Stimulated activated CD4-positive, alpha-beta T cell treated with anti-CD3 and anti-CD28 coated beads, Interleukin-15, amount 100 ng/mL, for 24 hours (primary cell): ENCODE results near the gene FBXL4.

Source experiments
- DNase-seq: peaks from one replicate; pipeline ENCODE4 v3.0.0-alpha.2; 2020

FBXL4 gene

GRCh38 chr6:98836962-98837944 is 110.5 kb downstream of the FBXL4 start:
- DNase-seq, result no peak

DNA sequence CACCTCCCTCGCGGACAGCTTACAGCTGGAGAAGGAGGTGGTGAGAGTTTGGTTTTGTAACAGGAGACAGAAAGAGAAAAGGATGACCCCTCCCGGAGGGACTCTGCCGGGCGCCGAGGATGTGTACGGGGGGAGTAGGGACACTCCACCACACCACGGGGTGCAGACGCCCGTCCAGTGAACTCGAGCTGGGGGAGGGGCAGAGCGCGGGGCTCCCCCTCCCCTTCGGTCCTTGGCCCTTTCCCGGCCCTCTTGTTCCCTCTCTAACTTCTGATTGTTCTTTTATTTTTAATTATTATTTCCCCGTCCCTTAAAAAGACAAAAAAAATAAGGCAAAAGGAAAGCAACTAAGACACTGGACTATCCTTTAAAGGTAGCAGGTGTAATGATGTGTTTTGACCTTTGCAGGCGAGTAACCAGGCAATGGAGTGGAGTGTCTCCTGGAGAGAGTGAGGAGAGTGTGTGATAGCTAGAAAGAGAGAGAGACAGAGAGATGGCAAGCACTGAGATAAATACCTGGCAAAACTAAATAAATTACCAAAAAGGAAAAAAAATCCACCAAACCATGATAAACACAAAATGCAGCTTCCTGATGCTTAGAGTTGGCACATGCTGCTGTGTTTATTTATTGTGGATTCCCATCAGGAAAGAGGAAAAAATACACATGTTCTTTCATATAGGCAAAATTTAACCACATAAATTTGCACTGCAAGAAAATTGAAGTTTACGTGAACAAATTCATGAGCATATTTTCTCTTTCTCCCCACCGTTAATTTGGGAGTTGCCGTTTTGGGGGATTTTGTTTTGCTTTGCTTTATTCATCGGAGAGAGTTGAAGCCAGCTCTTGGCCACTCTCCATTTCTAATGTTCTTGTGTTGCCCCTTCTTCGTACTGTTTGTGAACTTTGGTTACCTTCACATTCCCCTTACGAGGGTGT is 111.5 kb downstream of the FBXL4 start:
- DNase-seq, result no peak

DNA sequence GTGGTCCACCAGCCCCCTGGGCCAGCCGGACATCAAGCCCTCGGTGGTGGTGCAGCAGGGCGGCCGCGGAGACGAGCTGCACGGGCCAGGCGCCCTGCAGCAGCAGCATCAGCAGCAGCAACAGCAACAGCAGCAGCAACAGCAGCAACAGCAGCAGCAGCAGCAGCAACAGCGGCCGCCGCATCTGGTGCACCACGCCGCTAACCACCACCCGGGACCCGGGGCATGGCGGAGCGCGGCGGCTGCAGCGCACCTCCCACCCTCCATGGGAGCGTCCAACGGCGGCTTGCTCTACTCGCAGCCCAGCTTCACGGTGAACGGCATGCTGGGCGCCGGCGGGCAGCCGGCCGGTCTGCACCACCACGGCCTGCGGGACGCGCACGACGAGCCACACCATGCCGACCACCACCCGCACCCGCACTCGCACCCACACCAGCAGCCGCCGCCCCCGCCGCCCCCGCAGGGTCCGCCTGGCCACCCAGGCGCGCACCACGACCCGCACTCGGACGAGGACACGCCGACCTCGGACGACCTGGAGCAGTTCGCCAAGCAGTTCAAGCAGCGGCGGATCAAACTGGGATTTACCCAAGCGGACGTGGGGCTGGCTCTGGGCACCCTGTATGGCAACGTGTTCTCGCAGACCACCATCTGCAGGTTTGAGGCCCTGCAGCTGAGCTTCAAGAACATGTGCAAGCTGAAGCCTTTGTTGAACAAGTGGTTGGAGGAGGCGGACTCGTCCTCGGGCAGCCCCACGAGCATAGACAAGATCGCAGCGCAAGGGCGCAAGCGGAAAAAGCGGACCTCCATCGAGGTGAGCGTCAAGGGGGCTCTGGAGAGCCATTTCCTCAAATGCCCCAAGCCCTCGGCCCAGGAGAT is 112.4 kb downstream of the FBXL4 start:
- peak; percentile 22 for DNase-seq

DNA sequence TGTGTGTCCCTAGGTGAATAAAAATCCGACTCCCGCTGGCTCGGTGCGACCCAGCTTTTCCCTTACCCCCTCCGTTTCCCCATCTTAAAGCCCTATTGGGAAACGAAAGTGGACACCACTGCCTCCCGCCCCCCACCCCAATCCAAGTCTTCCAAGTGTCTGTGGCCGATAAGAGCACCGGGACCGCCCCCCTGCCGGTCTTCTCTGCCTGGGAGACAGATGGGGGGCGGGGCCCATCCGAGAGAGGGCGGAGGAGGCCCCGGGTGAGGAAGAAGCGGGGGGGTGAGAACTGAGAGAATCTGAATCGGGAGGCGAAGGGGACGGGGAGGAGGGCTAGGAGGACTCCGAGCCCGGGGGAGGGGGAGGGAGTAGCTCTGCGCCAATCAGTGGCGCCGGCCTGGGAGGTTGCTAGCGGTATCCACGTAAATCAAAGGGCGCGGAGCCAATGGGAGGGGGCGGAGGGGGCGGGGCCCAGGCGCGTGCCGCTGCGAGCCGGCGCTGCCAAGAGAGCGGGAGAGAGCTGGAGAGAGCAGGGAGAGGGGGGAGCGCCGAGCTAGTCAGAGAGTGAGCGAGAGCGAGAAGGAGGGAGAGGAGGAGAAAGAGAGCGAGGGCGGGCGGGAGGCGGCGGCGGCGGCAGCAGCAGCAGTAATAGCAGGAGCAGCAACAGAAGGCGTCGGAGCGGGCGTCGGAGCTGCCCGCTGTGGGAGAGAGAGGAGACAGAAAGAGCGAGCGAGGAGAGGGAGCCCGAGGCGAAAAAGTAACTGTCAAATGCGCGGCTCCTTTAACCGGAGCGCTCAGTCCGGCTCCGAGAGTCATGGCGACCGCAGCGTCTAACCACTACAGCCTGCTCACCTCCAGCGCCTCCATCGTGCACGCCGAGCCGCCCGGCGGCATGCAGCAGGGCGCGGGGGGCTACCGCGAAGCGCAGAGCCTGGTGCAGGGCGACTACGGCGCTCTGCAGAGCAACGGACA is 113.4 kb downstream of the FBXL4 start, which contains the start of gene POU3F2:
POU3F2 (plus strand) TSS at position 515 of the 972 bp plus-strand sequence; CDS start at position 815, 300 bp downstream.
- peak; percentile 79 for DNase-seq

DNA sequence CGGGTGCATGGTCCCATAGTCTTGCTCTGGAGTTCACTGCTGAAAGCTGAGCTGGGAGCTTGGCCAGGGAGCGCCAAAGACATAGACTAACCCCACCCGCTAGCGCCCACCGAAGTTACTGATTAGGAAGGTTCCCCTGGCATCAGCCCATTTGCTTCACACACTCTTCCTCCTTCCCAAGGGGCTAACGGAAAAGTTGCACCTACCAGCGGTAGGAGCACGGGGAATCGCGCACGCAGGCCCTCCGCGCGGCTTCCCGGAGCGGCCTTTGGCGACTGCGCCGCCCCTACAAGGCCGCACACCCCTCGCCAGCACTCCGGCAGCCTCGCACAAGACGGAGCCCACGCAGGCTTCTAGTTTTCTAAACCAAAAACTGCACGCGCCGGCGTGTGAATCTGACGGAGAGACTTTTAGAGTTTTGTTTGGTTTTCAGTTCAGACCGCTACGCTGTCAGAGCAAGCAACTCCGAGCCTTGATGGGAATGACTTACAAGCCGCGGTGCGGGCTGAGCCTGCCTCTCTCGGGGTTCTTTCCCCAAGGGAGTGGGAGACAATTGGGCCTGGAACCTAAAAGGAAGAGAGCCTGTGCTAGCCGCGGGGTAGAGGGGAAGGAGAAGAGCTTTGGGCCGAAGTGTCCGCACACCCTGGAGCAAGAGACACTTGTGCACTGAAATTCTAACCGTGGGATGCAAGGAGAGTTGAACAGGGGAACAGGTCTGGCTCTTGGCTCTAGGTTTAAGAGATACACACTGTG is 114.3 kb downstream of the FBXL4 start:
- peak; percentile 34 for DNase-seq

- peak; percentile 47 for DNase-seq
These were observed 114.8 kb downstream of the FBXL4 start for GRCh38 chr6:98833057-98833306.

- peak; percentile 18 for DNase-seq
These were observed 115.3 kb downstream of the FBXL4 start for GRCh38 chr6:98832284-98833056.

DNA sequence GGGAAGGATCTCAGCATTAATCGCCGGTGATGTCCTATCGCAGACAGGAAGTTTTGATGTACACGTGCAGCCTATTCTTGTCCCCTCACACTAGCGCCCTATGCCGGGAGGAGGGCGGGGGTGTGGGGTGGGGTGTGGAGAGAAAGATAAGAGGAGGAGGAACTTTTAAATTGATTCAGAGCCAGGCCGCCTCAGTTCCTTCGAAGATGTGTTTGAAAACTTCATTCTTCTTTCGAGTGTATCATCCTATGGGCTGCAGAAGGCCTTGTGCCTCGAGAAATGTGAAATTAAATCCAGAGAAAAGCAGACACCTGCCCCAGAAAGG is 115.8 kb downstream of the FBXL4 start:
- DNase-seq, result no peak

DNA sequence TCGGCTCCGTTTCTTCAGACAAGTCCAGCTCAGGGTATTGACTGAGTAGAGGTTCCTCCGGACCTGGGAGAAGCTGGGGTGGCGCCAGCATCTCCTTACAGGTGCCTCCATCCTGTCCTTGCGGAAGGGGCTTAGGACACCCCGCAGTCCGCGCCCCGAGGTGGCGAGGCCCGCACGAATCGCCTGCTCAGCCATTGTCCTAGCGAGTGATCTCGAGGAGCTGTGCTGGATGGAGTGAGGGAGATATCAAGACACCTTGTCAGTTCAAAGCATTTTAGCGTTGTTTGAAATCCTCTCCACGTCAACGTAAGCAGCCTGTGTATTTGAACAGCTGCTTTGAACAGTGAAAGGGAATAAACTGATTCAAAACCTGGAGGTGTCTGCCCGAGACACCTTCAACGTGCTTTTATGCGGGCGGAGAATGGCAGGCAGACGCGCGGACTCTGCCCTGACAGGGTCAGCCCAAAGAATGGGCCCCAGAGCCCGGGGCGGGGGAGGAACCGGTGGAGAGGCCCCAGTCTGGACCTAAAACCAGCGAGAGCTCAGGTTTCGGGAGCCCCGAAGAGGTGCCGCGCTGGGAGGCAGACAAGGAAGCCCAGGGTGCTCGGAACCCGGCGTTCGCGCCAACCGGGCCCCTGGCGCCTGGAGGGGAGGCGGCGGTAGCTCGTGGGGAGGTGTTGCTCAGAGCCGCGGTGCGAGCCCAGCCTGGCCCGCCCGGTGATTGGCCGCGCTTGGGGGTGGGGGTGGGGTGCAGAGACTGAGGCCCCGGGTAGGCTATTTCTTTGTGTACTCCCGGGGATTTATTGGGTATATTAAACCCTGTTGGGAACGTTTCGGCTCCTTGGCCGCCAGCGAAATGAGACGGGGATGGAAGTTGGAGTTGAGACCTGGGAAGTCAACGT is 116.4 kb downstream of the FBXL4 start:
- DNase-seq, result peak; percentile 27

GRCh38 chr6:98830146-98830545 is 117.6 kb downstream of the FBXL4 start:
- DNase-seq, result no peak

DNA sequence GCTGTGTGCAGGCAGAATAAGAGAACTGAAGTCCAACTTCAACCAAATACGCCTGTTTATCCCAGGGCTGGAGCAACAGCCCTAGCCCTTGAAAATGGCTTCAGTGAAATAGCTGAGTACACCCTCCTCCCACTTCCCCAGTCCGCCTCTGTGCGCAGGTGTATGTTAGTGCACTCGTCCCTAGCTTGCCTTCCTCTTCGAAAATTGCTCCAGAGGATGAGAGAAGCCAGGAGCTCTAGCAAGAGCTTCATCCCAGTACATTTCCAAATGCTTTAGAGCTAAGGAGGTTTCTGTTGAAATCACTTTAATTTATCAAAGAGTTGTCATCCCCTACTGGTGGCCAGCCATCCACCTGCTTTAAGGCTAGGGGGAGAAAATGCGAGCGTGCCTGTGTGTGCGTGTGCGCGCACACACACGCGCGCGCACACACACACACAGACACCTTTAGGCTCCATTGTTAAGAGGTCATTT is 118.8 kb downstream of the FBXL4 start:
- DNase-seq, result no peak

DNA sequence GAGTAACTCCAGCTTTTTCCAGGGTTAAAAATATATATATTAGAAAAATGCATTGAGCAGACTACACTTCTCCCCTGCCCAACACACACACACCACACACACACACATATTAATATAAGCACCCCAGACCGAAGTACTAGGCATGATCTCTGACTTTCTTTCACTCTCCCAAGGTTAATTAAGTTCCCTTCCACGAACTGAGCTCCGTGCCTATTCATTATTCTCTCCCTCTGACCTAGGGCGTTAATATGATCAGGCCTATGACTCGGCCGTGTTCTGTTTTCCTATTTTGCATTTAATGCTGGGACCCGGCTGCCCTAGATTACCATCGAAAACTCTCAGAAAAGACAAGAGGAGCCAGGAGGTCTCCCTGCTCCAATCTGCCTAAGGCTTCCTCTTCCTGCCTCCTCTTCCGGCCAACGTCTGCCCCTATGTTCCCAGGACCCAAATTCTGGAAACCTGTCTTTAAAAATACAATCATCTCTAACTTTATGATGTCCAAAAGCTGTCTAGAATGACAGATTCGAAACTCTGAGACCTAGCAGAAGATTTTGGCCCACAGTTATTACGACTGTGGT is 119.4 kb downstream of the FBXL4 start:
- no peak for DNase-seq

GRCh38 chr6:98827295-98828159 is 120.2 kb downstream of the FBXL4 start:
- no peak for DNase-seq

DNA sequence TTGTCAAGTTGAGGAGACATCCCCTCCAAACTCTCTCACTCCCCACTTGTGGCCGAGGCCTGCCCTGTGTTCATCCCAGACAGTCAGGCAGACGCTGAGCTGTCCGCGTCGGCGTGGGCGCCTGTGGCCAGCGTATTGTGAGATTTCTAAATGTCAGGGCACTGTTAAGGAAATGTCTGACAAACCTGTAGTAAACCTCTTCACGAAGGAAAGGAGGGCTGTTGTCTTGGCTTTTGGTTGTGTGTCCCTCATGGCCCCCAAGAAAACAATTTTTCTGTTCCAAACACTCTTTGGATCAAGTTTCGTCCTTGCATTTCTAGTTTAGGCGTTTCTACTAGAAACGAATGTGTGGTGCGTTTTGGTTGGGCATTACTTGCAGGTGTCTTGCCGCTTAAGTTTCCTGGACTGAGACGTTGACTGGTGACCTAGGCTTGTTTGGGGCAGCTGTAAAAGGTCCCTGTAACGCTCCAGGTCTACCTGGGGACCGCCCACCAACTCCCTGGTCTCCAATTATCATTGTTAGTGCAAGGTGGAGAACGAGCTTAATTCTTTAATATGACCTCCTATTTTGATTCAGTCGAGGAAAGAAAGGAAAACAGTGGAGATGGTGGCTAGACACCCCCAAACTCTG is 122.0 kb downstream of the FBXL4 start:
- DNase-seq, result no peak

GRCh38 chr6:98824902-98825599 is 122.7 kb downstream of the FBXL4 start:
- no peak for DNase-seq
